GM21447 (cell line): ENCODE results near the gene CRNN.

Experiments used
- ATAC-seq: cut with Tn5 transposase; IDR thresholded peaks from one replicate; pipeline ENCODE4 v1.9.1; 2021; ENCODE audit not compliant: unreplicated experiment

Gene CRNN

DNA sequence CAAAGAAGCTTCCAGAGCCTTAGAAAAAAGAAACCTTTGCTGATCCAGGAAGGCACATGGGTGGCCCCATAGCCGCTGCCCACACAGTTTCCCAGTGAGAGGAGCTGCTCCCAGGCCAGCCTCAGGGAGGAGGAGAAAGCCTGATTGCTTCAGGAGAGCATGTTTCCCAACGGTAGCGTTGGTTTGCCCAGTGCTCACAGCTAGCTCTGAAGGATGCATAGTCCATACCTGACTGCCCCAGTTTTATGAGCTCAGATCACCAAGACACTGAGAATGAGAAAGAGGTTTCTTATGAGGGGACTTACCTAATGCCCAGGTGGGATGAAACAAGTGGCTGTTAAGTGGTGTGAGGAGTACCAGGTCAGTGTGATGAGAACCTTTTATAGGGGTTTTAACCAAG, at the start of gene CRNN:
Gene CRNN (minus strand): TSS at position 355 of the 400 bp plus-strand sequence. CDS start 2,030 bp downstream, outside the sequence.
- no peak for ATAC-seq

- ATAC-seq, result no peak
These were observed 48.6 kb upstream of the CRNN start for GRCh38 chr1:152462636-152463035.

GRCh38 chr1:152461544-152461943, 47.5 kb upstream of the CRNN start:
- ATAC-seq, result no peak

GRCh38 chr1:152460529-152460899, 46.5 kb upstream of the CRNN start:
- ATAC-seq, result no peak

DNA sequence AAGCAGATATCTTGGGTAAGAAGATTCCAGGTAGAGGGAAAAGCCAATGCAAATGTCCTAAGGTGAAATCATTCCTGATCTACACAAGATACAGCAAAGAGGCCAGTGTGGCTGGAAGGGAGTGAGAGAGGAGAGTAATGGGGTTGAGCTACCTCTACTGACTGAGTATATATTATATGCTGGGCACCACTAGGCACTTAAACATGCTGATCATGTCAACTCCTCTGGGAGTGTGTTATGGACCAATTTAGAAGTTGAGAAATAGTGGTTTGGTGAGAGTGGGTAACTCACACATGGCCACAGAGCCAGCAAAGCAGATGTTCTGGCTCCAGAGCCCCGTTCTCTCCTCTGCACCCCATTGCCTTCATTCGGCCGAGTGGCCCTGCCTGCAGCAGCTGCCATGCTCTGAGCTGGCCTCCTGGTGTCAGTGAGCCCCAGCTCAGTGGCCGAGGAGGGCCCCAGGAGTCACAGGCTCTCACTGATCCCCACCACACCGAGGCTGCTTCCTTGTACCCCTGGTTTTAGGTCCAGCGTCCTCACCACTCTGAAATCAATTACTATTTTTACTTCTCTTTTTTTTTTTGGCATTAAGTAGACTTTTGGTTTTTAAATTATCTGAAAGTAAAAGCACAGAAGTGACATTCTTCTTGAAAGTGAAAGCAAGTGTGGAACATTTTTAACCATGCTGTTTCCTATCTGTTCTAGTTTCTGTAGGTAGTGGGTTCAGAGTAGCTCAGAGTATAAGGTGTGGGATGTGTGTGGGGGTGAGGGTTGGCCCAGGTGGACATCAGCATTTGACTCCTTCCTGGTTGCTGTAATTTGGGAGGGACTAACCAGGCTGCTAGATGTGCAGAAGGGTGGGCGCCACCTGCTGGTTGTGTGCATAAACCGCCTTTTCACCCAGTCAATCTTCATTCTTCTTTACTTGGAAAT, 45.8 kb upstream of the CRNN start:
- peak; percentile 93 for ATAC-seq

- no peak for ATAC-seq
These were observed 44.5 kb upstream of the CRNN start for GRCh38 chr1:152458384-152459185.

DNA sequence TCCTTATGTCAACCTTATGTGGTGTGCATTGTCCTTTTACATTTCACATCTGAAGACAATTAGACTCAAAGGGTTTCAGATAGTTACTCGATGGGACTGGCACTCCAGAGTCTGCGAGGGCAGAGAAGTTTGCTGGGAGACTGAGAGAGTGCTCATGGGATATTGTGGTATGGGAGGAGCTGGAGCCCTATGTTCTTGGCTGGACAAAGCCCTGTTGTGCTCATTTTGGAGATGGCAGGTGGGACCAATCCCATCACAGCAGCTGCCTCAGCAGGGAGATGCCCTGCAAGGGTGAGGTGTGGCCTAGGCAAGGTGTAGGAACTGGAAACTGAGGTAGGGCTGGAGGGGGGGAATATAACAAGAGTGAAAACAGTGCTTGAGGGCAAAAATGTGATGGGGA, 43.5 kb upstream of the CRNN start:
- no peak for ATAC-seq

GRCh38 chr1:152457071-152457470, 43.0 kb upstream of the CRNN start:
- ATAC-seq, result no peak

DNA sequence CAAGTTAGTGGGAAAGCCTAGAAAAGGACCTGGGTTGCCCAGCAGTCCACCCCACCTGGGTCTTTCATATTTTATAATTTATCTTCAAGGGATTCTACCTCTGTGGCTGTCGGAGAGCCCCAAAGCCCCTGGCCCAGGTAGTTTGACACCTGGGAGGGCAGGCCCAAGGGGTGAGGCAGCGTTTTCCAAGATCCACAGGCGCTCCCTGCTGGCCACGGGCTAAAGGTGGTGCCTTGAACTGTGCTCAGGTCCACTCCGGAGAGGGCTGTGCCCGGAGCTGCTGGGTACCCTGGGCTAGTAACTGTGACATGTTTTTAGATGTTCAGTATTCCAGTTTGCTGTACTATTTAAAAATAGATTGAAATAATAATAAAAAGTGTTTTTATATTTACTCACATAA, 37.2 kb upstream of the CRNN start:
- no peak for ATAC-seq

DNA sequence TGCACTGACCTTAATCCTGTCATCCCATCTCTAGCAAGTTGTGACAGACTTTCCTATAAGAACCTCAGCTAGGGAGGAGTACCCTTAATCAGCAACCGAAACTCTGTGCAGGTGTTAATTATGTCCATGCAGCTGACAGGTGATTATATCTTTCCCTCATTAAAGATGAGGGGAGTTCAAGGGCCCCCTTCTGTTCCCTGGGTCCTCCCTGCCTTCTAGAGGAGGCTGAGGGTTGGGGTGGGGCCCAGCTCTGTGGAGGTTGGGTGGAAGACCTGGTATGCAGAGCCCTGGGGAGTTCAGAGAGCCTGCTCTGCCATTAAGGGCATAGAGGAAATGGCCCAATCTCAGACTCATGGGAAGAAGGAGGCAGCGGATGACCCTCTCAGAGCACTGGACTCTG, 35.6 kb upstream of the CRNN start:
- no peak for ATAC-seq

DNA sequence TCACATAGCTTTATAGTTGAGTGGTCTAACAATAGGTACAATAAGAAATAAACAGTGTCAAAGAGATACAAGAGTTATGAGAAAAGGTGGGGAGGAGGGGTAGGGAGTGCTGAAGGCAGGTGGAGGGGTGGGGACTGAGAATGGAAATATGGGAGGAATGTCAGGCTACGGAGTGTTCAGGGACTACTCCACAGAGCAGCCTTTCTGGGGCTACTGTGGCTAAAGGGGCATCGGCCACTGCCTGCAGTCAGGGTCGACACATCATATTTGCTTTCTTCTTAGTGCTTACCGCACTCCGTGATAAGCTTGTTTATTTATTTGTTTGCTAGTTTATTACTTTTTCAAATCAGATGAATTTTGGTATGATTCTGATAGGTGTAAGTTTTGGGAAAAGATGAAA, 34.4 kb upstream of the CRNN start:
- ATAC-seq, result no peak

GRCh38 chr1:152448095-152448494, 34.0 kb upstream of the CRNN start:
- ATAC-seq, result no peak

DNA sequence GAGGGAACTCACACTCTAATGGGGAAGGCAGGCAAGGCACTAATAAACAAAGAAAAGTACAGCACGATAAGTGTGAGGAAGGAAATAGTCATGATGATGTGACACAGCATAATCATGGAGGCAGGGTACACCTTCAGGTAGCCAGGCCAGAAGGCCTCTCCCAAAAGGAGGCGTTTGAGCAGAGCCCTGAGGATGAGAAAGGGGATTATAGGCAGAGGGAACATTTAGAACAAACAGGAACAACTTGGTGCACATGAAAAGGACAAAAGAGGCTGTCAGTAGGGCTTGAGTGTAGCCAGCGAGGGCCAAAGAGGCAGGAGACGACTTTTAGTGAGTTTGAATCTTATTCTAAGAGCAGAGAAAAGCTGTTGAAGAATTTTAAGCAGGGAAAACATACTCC, 33.4 kb upstream of the CRNN start:
- no peak for ATAC-seq

GRCh38 chr1:152444045-152444444, 30.0 kb upstream of the CRNN start:
- no peak for ATAC-seq

- no peak for ATAC-seq
These were observed 28.7 kb upstream of the CRNN start for GRCh38 chr1:152442765-152443164.

- ATAC-seq, result no peak
These were observed 28.2 kb upstream of the CRNN start for GRCh38 chr1:152442301-152442700.

DNA sequence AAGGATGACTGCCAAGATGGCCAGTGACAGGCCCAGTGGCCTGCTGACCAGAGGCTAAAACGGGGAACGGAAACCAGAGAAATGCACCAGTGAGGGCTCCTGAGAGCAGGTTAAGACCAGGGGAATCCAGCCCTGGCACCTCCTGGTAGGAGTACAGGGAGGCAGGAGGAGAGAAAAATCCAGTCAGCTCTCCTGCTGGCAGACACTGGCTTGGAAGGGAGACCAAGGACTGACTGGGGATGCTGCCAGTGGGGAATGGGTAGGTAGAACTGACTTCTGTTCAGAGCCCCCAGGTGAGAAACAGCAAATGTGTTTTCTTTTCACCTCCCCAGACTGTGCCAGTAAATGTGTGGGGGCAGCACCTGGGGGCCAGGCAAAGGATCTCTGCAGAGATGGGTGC, 27.7 kb upstream of the CRNN start:
- ATAC-seq, result no peak

DNA sequence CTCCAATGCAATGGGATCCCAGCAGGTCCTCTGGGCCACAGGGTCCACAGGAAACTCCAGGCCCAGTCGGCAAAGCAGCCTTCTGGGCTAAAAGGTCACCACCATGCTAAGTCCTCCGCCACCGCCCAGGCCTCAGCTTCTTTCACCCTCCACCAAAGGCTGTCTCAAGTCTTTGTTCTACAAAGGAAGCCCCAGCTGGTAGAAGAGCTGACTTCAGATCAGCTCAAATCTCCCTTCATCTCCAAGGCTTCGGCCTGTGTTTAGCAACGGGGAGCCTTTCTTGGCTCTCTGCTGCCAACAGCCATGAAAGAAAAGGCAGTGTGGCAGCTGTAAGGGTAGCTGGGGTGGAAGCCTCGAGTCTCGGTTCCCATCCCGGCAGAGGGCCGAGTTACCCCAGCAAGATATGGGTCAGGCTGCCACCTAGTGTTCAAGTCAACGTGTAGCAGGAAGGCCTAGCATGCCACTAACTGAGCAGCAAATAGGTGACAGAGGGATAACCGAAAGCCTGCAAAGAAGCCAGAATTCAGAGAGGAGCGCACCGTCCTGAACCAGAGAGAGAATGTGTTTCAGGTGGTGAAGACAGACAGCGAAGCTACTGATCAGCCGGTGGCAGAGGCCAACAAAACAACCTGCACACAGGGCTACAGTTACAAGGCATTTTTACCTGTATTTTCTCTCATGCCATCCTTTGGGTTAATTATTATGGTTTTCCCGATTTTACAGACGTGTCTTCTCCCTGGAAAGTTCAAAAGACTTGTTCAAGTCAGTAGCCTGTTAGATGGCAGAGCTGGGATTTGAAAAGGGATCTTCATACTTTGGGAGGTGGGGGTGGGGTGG, 26.8 kb upstream of the CRNN start:
- ATAC-seq, result peak; percentile 66

DNA sequence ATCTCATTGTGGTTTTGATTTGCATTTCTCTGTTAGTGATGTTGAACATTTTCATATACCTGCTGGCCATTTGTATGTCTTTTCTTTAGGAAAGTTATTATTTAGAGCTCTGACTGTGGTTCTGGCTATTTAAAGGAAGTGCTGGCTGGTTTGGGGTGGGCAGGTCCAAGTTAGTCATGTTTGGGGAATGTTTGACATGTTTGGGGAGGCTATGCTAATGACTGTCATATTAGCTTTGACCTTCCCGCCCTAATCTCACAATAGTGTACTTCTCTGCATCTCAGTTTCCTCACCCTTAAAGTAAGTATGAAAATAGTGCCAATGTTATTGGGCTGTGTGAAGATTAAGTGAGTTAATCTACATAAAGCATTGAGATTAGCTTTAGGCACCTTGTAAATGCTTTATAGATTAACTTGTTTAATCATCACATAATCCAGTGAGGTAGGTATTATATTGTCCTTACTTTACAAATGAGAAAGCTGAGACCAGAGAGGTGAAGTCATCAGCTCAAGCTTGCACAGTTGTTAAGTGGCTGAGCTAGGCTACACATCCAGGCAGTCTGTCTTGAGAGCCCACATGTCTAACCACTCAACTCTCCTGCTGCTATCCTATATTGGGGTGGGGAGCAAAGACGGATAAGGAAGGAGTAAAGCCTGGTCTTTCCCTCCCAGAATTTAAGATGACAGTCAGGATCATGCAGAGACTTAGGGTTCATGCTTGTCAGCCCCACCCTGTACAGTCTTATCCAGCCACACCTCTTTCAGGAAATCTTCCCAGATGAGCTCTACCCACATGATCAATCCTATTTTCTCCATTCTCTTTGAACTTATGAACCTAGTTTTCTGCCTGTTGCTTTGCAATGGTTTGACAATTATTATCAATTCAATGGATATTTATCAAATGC, 22.8 kb upstream of the CRNN start:
- no peak for ATAC-seq

DNA sequence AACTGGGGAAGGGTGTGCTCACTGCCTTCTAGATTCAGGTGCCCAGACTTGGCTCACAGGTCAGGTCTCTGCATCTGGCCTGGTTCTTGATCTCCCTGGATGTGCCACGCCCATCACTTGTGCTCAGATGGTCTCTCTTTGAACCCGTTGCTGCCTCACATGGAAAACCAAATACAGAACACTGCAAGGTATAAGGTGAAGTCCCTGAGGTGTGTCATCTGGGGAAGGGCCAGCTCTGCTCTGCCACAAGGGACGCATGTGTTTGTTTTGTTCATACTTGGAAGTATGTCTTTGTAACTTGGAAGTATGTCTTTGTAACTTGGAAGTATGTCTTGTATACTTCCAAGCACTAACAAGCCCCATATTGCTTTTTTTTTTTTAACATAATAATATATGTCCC, 13.4 kb upstream of the CRNN start:
- no peak for ATAC-seq
